Measurements from ENCODE around the gene CALHM6. TPM values are rescaled to one million over a fixed set of nuclear protein-coding genes. Genes with fewer than 3 reads are reported as not detected.

Gene CALHM6
- total RNA-seq: 10 to 100 TPM in 1 of 6 donors, 1 to 10 TPM in 3, not detected in 2; 2.7 to 23.0 (median 7.1) TPM

DNA sequence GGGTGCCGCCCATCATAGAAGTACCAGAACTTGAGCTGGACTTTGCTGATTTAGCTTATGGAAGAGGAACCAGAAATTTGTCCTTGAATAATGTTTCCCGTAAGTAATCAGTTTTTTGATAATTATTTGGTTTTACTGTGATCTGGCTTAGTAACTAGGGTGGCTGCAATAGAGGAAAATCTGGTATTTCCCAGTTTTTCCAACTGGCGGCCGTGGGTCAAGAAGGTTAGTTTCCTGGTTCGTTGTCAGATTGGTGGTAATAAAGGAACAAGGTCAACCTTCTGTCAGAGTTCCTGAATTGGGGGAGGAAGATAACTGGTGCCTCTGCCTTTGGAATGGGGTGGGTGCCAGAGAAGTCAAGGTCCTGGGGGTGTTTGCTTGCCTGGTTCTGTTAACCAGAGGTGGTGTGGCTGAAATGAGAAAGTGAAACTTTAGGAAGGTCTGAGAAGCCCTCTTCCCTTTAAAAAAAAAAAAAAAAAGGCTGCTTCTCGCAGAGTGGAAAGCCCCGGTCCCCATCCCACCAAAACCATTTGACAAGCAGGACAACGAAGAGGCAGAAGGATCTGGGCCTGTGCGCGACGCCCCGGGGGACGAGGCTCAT lies at the start of gene CALHM6:
Gene CALHM6, plus strand, starts transcription at position 45 of the 601 bp plus-strand sequence. Its CDS starts 555 bp downstream, at position 600.
- DNase-seq: no peak
- no peaks in the 10 kb centered on the region for H3K36me3 ChIP-seq
- H3K4me1 ChIP-seq: peaks cover 11 to 20% (median 15%) of the 10 kb centered on the region in 4 donors
- peak within 1 kb of the TSS in 3 of 4 donors; percentile 30 to 58 (median 57) for H3K27ac ChIP-seq
- no peaks in the 10 kb centered on the region for H3K27me3 ChIP-seq
- WGBS, 2 donors: 38 to 45% methylated on average over 13 of the region's 13 CpGs
- peak within 1 kb of the TSS; percentile 12 to 61 (median 49) for H3K4me3 ChIP-seq
- no peaks in the 10 kb centered on the region for H3K9me3 ChIP-seq
- peak in 1 of 2 donors; percentile 28 for ATAC-seq (ENCODE audit: low FRiP score in 2 of 2)
- TF ChIP-seq EP300 (IDR thresholded peaks at IDR 0.05) (no peak), POLR2A (IDR thresholded peaks at IDR 0.05) (no peak), POLR2AphosphoS5 (IDR thresholded peaks at IDR 0.05) (no peak)
- TF ChIP-seq, protein P1, sequence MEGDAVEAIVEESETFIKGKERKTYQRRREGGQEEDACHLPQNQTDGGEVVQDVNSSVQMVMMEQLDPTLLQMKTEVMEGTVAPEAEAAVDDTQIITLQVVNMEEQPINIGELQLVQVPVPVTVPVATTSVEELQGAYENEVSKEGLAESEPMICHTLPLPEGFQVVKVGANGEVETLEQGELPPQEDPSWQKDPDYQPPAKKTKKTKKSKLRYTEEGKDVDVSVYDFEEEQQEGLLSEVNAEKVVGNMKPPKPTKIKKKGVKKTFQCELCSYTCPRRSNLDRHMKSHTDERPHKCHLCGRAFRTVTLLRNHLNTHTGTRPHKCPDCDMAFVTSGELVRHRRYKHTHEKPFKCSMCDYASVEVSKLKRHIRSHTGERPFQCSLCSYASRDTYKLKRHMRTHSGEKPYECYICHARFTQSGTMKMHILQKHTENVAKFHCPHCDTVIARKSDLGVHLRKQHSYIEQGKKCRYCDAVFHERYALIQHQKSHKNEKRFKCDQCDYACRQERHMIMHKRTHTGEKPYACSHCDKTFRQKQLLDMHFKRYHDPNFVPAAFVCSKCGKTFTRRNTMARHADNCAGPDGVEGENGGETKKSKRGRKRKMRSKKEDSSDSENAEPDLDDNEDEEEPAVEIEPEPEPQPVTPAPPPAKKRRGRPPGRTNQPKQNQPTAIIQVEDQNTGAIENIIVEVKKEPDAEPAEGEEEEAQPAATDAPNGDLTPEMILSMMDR (IDR thresholded peaks at IDR 0.05): no peak

DNA sequence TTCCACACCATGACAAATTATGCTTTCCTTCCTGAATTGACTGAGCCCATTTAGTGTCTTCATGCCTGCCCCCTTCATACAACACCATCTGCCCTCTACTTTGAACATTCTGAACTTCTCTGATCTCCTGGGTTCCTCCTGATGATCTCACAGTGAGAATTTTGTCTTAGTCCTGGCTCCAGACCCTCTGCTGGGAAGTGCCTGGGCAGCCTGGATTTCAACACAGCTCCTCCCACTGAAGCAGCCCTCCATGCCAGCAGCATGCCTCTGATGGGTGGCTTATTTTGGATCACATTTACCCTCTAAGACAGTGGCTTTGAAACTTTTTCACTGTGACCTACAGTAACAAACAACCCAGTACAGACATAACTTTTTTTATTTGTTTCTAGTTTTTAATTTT lies 48.9 kb upstream of the CALHM6 start:
- TF ChIP-seq, protein P1 (IDR thresholded peaks at IDR 0.05): no peak
- TF ChIP-seq POLR2A (IDR thresholded peaks at IDR 0.05) (no peak), EP300 (IDR thresholded peaks at IDR 0.05) (no peak), POLR2AphosphoS5 (IDR thresholded peaks at IDR 0.05) (no peak)
- H3K4me3 ChIP-seq: no peak overlapping the region
- no peaks in the 10 kb centered on the region for H3K36me3 ChIP-seq
- no peaks in the 10 kb centered on the region for H3K27me3 ChIP-seq
- ATAC-seq (ENCODE audit: low FRiP score in 2 of 2): peak in 1 of 2 donors; percentile 80
- no peaks in the 10 kb centered on the region for H3K9me3 ChIP-seq
- DNase-seq: no peak
- H3K4me1 ChIP-seq: peaks cover 22 to 25% (median 22%) of the 10 kb centered on the region in 4 donors
- H3K27ac ChIP-seq: no peak overlapping the region

- DNase-seq: no peak
- no peak for ATAC-seq (ENCODE audit: low FRiP score in 2 of 2)
- Histone ChIP-seq H3K4me3 (no peak overlapping the region), H3K4me1 (peaks cover 22 to 25% (median 22%) of the 10 kb centered on the region in 4 donors), H3K36me3 (no peaks in the 10 kb centered on the region), H3K27ac (no peak overlapping the region), H3K9me3 (no peaks in the 10 kb centered on the region), H3K27me3 (no peaks in the 10 kb centered on the region)
- WGBS, 2 donors: 63 to 81% methylated on average over 1 of the region's 1 CpG
- TF ChIP-seq, protein P1 (IDR thresholded peaks at IDR 0.05): no peak
- TF ChIP-seq POLR2AphosphoS5 (IDR thresholded peaks at IDR 0.05) (no peak), POLR2A (IDR thresholded peaks at IDR 0.05) (no peak), EP300 (IDR thresholded peaks at IDR 0.05) (no peak)
Measured at GRCh38 chr6:116413357-116413756, 47.8 kb upstream of the CALHM6 start.

DNA sequence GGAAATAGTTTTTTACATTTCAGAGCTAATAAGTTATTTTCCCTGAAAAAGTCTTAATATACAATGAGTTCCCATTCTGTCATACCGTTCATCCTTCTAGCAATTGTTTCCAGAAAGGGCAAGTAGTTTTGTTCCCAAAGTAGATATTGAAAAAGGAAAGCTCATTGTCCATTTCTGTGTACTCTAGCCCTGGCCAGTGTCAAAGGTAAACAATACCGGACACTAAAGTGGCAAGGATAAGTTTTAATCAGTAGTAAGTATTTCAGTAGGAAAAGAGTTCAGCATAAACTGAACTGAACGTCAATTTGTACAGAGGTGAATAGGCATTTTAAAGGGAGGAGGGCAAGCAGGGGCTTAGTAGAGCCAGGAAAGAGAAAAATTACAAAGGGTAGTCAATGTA lies 43.5 kb upstream of the CALHM6 start:
- Histone ChIP-seq H3K27me3 (no peaks in the 10 kb centered on the region), H3K27ac (no peak overlapping the region), H3K9me3 (no peaks in the 10 kb centered on the region), H3K4me1 (peaks cover 1 to 3% (median 2%) of the 10 kb centered on the region in 4 donors), H3K36me3 (no peaks in the 10 kb centered on the region), H3K4me3 (no peak overlapping the region)
- TF ChIP-seq POLR2AphosphoS5 (IDR thresholded peaks at IDR 0.05): no peak
- TF ChIP-seq, protein P1 (IDR thresholded peaks at IDR 0.05): no peak
- no peak for TF ChIP-seq EP300 (IDR thresholded peaks at IDR 0.05)
- no peak for TF ChIP-seq POLR2A (IDR thresholded peaks at IDR 0.05)
- WGBS, 2 donors: 62 to 65% methylated on average over 3 of the region's 3 CpGs
- DNase-seq: no peak
- ATAC-seq (ENCODE audit: low FRiP score in 2 of 2): no peak
